ENCODE data around the gene RBCK1.

Gene RBCK1

GRCh38 chr20:420166-420620 lies 12.1 kb downstream of the RBCK1 start:
- no peak for FAIRE-seq

DNA sequence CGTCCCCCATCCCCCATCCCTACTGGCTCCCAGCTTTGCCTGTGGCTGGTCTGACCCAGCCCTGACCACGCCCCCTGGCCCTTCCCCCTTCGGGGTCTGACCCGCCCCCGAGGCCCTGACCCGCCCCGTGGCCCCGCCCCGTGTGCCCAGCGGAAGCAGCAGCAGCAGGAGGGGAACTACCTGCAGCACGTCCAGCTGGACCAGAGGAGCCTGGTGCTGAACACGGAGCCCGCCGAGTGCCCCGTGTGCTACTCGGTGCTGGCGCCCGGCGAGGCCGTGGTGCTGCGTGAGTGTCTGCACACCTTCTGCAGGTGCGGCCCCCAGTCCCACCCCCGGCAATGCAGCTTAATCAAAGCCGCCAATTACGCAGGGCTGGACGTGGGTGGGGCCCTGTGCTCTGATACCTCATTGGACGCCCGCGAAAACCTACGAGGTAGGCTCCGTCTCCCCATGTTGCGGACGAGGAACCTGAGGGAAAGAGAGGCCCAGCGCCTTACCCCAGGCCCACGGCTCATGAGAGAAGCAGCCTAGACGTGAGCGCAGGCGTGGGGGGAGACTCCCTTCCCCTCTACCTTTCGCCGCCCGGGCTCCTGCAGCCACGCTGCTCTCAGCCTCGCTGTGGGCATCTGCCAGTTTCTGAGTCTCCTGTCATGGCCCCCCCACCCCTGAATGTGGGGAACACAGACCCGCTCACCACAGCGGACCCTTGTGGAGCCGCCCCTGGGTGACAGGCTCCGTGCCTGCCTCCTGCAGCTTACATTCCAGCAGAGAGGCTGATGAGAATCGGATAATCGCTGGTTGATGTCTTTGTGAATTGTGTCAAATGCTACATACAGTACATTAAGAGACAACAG lies 12.8 kb downstream of the RBCK1 start:
- no peak for FAIRE-seq

GRCh38 chr20:421685-422250 lies 13.7 kb downstream of the RBCK1 start:
- no peak for FAIRE-seq

GRCh38 chr20:426566-426965 lies 18.5 kb downstream of the RBCK1 start:
- no peak for FAIRE-seq

DNA sequence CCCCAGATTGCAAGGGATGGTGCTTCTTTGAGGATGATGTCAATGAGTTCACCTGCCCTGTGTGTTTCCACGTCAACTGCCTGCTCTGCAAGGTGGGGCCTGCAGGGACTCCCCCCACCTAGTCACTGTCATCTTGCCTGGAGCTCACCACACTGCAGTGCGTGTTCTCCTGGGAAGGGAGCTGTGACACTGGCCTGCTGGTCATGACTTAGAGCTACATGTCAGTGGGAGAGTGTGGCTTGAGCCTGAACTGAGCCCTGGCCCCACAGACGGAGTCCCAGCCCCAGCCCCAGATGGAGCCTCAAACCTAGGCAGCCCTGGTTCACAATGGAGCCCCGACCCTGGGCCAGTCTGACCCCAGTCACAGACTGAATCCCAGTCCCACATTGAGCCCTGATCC lies 19.3 kb downstream of the RBCK1 start:
- no peak for FAIRE-seq

GRCh38 chr20:427849-428657 lies 20.0 kb downstream of the RBCK1 start:
- FAIRE-seq, result no peak

- FAIRE-seq, result no peak
These were observed 20.6 kb downstream of the RBCK1 start for GRCh38 chr20:428658-429200.

DNA sequence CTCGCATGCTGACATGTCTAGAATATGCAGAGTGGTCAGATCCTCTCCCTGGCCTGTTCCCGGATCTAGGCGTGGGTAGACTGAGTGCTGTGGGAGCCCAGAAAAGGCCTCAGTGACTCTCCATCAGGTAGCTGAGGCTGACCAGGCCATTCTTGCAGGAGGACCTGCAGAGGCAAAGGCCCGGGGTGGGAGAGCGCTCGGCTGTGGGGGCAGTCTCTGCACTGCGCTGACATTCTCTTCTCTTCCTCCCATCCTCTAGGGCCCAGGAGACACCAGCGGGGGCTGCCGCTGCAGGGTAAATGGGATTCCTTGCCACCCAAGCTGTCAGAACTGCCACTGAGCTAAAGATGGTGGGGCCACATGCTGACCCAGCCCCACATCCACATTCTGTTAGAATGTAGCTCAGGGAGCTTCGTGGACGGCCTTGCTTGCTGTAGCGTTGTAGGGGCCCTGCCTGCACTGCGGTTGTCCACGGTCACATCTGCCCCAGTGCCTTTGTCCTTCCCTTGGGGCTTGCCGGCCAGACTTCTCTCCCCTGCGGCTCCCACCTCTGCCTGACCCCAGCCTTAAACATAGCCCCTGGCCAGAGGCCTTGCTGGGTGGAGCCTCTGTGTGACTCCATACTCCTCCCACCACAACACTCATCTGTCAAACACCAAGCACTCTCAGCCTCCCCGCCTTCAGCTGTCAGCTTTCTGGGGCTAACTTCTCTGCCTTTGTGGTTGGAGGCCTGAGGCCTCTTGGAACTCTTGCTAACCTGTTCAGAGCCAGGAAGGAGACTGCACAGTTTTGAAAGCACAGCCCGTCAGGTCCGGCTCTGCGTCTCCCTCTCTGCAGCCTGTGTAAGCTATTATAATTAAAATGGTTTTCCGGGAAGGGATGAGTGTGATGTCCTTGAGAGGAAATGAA lies 22.2 kb downstream of the RBCK1 start:
- FAIRE-seq, result no peak

- FAIRE-seq, result peak; percentile 67
These were observed 23.2 kb downstream of the RBCK1 start for GRCh38 chr20:431012-431904.

DNA sequence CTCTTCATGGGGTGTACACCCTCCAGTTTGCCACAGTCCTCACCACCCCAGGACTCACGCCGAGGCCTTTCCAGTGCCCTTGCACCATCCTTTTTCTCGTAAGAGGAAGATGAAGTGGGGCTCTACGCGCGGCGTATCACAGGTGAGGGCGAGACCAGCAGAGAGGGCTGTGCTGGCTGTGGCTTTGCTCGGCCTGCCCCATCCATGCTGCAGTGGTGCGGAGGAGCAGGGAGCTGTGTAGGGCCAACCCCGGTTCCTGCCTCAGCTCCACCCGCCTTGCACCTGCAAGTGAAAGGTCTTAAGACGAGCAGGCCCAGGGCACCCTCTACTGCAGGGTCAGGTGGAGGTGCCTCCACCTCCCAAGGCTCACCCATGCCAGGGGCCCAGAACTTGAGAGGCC lies 24.1 kb downstream of the RBCK1 start:
- no peak for FAIRE-seq

DNA sequence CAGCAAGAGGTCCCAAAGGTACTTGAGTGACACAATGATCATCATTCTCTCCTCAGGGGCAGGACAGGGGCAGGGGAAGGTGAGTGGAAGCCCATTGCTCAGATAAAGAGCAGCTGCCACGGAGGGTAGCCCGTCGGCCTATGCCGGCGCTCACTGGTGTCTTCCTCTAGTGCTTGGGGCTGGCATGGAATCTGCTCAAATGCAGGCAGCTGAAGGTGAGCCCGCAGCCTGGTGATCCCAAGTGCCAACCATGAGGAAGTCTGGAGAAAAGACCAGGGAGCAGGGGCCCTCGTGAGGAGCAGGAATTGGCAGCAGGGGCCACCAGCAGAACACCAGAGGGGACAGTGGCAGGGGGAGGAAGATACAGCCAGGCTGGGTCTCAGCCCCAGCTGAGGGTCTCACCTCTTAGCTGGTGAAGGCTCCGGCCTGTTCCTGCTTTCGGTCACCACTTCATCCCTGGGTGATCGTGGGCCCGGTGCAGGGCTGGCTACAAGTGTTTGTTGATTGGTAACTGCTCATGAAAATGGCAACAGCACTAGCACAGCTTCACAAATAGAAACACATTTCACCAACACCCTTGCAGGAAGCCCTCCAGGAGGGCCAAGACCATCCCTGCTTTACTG lies 24.7 kb downstream of the RBCK1 start:
- no peak for FAIRE-seq

GRCh38 chr20:433300-433975 lies 25.3 kb downstream of the RBCK1 start:
- no peak for FAIRE-seq

DNA sequence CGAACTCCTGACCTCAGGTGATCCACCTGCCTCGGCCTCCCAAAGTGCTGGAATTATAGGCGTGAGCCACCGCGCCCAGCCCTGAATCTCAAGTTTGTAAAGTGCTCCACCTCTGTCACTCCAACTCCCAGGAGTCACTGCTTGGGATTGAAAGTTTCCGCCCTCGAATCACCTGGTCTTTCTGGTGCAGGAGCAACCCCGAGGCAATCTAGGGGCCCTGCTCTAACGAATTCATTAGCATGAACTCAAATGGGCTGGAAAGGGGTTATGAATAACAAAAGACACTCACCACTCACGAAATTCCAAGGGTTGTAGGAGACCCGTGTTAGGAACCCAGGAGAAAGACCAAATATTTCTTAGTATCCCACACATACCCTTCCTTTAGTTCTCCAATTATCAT lies 26.1 kb downstream of the RBCK1 start:
- FAIRE-seq, result no peak

DNA sequence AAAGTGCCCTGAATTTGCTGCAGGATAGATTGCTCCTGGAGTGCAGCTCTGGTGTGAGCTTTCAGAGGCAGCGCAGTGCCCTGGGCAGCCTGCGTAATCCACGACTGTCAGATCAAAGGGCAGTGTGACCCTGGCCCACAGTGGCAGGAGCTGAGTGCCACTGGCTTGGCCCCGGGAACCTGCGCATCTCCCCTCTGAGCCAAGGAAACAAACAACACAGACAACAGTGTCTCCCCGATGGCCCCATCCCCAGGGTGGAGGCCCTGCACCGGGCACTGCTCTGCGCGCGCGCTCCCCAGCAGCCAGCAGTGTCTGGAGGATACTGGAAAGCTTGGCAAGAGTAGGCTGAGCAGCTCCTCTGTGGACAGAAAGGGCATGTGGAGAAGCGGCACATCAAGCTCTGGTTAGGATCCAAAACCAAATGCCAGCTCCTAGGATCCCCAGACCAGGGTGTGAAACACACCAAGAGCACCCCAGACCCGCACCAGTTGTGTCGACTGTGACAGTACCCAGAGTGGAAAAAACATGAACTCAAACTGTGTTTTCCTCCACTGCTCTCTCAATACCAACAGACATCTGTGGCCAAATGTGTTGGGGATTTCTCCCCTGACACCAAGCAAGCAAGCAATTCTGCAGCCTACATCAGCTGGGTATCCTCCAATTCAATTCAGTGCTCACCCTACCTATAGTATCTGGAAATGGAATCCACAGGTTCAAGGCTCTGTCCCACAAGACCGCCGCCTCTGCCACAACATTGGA lies 26.7 kb downstream of the RBCK1 start:
- no peak for FAIRE-seq

DNA sequence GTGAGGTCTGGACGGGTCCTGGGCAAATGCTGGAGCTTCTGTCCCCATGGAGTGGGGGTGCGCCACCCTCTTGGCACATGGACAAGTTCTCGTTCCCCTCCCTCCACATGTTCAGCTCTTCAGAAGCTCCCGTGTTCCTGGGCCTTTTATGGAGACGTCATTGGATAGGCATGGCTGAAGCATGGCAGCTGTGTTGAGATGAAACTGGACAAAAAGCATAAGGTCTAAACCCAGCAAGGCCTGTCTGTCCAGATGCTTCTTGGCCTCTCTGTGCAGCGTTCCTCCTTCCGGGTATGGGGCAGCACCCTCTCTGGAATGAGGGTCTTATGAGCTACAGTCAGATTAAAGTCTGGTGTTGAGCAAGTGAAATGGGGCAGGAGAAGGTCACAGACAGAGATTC lies 27.5 kb downstream of the RBCK1 start:
- no peak for FAIRE-seq

DNA sequence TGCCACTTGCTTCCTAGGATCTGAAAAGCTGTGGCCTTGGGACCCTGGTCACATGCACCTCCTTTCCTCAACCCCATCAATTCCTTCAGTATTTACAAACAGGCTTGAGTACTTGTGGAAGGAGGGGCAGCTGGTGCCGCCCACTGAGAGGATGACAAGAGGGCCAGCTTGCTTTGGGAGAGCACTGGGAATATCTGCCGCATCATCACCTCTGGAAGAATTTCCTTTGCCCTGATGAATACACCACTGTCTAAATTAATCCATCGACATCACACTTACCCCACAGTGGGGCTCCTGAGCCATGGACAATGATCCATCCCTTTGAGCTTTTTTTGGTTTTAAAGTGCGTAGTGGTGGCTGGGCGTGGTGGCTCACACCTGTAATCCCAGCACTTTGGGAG lies 28.4 kb downstream of the RBCK1 start:
- no peak for FAIRE-seq

- no peak for FAIRE-seq
These were observed 29.8 kb downstream of the RBCK1 start for GRCh38 chr20:437787-438486.

GRCh38 chr20:438571-439469 lies 30.7 kb downstream of the RBCK1 start:
- no peak for FAIRE-seq

All from G401.6 (cell line).